Osteoblast (primary cell): ENCODE measurements around the gene EDNRA. TPM values are rescaled to one million over a fixed set of nuclear protein-coding genes. Genes with fewer than 3 reads are reported as not detected.

Source experiments
- DNase-seq: peaks from one replicate; pipeline ENCODE4 v3.0.0; 2011; ENCODE audit warnings: low spot score, mixed read lengths; ENCODE audit not compliant: insufficient read length; ENCODE audit errors: missing footprints
- H2AFZ ChIP-seq: 2 replicates; pipeline ENCODE4 v1.6.0; 2011; ENCODE audit warnings: mild to moderate bottlenecking, low read length
- H3K27ac ChIP-seq: 2 replicates; pipeline ENCODE4 v1.5.1; 2011; ENCODE audit warnings: mild to moderate bottlenecking, low read depth, low read length, moderate library complexity
- H3K27me3 ChIP-seq: 2 replicates; pipeline ENCODE4 v1.6.0; 2012; ENCODE audit warnings: mild to moderate bottlenecking, control low read depth, inconsistent platforms, low read length, moderate library complexity; ENCODE audit not compliant: insufficient read depth
- H3K36me3 ChIP-seq: 2 replicates; pipeline ENCODE4 v1.5.1; 2011; ENCODE audit warnings: mild to moderate bottlenecking, low read length, control low read depth, moderate library complexity; ENCODE audit not compliant: insufficient read depth
- H3K4me1 ChIP-seq: 2 replicates; pipeline ENCODE4 v1.5.1; 2011; ENCODE audit warnings: mild to moderate bottlenecking, low read length, control low read depth, moderate library complexity; ENCODE audit not compliant: insufficient read depth
- H3K4me2 ChIP-seq: 2 replicates; pipeline ENCODE4 v1.6.0; 2011; ENCODE audit warnings: mild to moderate bottlenecking, low read length; ENCODE audit not compliant: insufficient read depth
- H3K4me3 ChIP-seq: fragments of 200-600 bp; sonication (generic); 3 replicates; pipeline ENCODE4 v1.5.1; 2012; ENCODE audit warnings: mild to moderate bottlenecking, low read length, inconsistent platforms; ENCODE audit not compliant: insufficient read depth
- H3K79me2 ChIP-seq: 2 replicates; pipeline ENCODE4 v1.6.0; 2012; ENCODE audit warnings: mild to moderate bottlenecking, low read length, control low read depth, inconsistent platforms; ENCODE audit not compliant: insufficient read depth
- H3K9me3 ChIP-seq: 2 replicates; pipeline ENCODE4 v1.5.1; 2011; ENCODE audit warnings: low read depth, low read length, control low read depth
- H4K20me1 ChIP-seq: 2 replicates; pipeline ENCODE4 v1.6.0; 2012; ENCODE audit warnings: mild to moderate bottlenecking, low read length, control low read depth; ENCODE audit not compliant: insufficient read depth
- total RNA-seq: library from RNA; depleted of rRNA; stranded (reverse); fragments of >200 nt; gene quantifications from 2 replicates; pipeline ENCODE4 v1.2.3, GENCODE V29; 2012
- TF ChIP-seq, protein P1 (sequence below): IDR thresholded peaks from 2 replicates; pipeline ENCODE4 v1.5.1; 2011; ENCODE audit warnings: mild to moderate bottlenecking, low read depth, low read length, moderate library complexity; ENCODE audit errors: extremely low read depth

Gene EDNRA
- total RNA-seq, 1 donor, result 6.2 TPM

- Histone ChIP-seq H3K27me3 (no peaks in the 10 kb centered on the region), H3K4me2 (peak overlapping the region; percentile 64), H3K4me1 (peaks cover 10% of the 10 kb centered on the region), H3K79me2 (no peaks in the 10 kb centered on the region), H3K27ac (no peak overlapping the region), H3K9me3 (no peaks in the 10 kb centered on the region), H4K20me1 (no peaks in the 10 kb centered on the region), H3K4me3 (peak overlapping the region; percentile 31), H3K36me3 (no peaks in the 10 kb centered on the region), H2AFZ (peak overlapping the region; percentile 63)
- TF ChIP-seq, protein P1, sequence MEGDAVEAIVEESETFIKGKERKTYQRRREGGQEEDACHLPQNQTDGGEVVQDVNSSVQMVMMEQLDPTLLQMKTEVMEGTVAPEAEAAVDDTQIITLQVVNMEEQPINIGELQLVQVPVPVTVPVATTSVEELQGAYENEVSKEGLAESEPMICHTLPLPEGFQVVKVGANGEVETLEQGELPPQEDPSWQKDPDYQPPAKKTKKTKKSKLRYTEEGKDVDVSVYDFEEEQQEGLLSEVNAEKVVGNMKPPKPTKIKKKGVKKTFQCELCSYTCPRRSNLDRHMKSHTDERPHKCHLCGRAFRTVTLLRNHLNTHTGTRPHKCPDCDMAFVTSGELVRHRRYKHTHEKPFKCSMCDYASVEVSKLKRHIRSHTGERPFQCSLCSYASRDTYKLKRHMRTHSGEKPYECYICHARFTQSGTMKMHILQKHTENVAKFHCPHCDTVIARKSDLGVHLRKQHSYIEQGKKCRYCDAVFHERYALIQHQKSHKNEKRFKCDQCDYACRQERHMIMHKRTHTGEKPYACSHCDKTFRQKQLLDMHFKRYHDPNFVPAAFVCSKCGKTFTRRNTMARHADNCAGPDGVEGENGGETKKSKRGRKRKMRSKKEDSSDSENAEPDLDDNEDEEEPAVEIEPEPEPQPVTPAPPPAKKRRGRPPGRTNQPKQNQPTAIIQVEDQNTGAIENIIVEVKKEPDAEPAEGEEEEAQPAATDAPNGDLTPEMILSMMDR, result no peak
- DNase-seq, result no peak
Observed at GRCh38 chr4:147539959-147540358, 59.1 kb downstream of the EDNRA start.

DNA sequence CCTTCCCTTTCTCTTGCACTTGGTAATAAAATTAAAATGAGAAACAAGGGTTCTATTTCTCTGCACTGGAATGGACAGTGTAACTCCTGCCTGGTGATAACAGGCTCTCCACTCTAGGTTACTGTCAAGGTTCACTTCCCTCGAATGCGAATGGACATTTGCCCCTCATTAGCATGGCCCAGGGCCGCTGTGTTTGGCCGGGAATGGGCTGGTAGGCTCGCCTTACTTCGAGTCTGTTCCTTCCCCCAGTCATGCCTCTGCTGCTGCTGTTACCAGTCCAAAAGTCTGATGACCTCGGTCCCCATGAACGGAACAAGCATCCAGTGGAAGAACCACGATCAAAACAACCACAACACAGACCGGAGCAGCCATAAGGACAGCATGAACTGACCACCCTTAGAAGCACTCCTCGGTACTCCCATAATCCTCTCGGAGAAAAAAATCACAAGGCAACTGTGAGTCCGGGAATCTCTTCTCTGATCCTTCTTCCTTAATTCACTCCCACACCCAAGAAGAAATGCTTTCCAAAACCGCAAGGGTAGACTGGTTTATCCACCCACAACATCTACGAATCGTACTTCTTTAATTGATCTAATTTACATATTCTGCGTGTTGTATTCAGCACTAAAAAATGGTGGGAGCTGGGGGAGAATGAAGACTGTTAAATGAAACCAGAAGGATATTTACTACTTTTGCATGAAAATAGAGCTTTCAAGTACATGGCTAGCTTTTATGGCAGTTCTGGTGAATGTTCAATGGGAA lies 61.5 kb downstream of the EDNRA start:
- Histone ChIP-seq H3K27me3 (no peaks in the 10 kb centered on the region), H3K4me3 (peak overlapping the region; percentile 6), H3K36me3 (no peaks in the 10 kb centered on the region), H3K79me2 (no peaks in the 10 kb centered on the region), H3K27ac (peak overlapping the region; percentile 72), H2AFZ (peak overlapping the region; percentile 79), H3K9me3 (no peaks in the 10 kb centered on the region), H3K4me2 (peak overlapping the region; percentile 45), H4K20me1 (no peaks in the 10 kb centered on the region), H3K4me1 (peaks cover 25% of the 10 kb centered on the region)
- DNase-seq, result no peak
- TF ChIP-seq, protein P1, result no peak

DNA sequence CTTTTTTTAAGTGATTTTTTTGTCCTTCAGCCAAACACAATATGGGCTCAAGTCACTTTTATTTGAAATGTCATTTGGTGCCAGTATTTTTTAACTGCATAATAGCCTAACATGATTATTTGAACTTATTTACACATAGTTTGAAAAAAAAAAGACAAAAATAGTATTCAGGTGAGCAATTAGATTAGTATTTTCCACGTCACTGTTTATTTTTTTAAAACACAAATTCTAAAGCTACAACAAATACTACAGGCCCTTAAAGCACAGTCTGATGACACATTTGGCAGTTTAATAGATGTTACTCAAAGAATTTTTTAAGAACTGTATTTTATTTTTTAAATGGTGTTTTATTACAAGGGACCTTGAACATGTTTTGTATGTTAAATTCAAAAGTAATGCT lies 62.1 kb downstream of the EDNRA start:
- H3K79me2 ChIP-seq, result no peaks in the 10 kb centered on the region
- no peaks in the 10 kb centered on the region for H3K36me3 ChIP-seq
- H3K27ac ChIP-seq, result peak overlapping the region; percentile 72
- H3K4me1 ChIP-seq, result peaks cover 31% of the 10 kb centered on the region
- no peak overlapping the region for H3K4me3 ChIP-seq
- no peak for DNase-seq
- H3K4me2 ChIP-seq, result peak overlapping the region; percentile 45
- TF ChIP-seq, protein P1, result no peak
- no peaks in the 10 kb centered on the region for H3K27me3 ChIP-seq
- no peaks in the 10 kb centered on the region for H4K20me1 ChIP-seq
- H3K9me3 ChIP-seq, result no peaks in the 10 kb centered on the region
- H2AFZ ChIP-seq, result peak overlapping the region; percentile 79

DNA sequence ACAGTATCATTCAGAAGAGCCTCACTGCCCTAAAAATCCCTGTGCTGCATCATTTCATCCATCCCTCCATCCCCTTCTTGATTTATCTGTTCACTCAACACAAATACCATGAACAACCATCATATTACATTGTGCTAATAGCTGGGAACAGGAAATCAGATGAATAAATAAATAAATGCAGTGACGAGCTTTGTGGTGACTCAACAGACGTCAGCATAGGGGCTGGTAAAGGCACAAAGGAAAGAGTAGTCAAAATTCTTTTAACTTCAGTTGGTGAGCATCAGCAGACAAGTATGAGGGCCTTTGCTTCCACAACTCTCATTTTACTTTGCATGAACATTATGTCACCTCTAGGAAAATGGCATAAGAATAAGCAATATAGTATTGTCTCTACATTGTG lies 65.5 kb downstream of the EDNRA start:
- H3K4me3 ChIP-seq, result no peak overlapping the region
- H3K79me2 ChIP-seq, result no peaks in the 10 kb centered on the region
- TF ChIP-seq, protein P1, result no peak
- H3K4me1 ChIP-seq, result peaks cover 52% of the 10 kb centered on the region
- H3K4me2 ChIP-seq, result peak overlapping the region; percentile 12
- H3K27me3 ChIP-seq, result no peaks in the 10 kb centered on the region
- no peak overlapping the region for H2AFZ ChIP-seq
- no peaks in the 10 kb centered on the region for H3K9me3 ChIP-seq
- no peaks in the 10 kb centered on the region for H3K36me3 ChIP-seq
- peak overlapping the region; percentile 95 for H3K27ac ChIP-seq
- peak; percentile 81 for DNase-seq
- no peaks in the 10 kb centered on the region for H4K20me1 ChIP-seq
